ENCODE measurements around the gene ARHGEF39.

DNA sequence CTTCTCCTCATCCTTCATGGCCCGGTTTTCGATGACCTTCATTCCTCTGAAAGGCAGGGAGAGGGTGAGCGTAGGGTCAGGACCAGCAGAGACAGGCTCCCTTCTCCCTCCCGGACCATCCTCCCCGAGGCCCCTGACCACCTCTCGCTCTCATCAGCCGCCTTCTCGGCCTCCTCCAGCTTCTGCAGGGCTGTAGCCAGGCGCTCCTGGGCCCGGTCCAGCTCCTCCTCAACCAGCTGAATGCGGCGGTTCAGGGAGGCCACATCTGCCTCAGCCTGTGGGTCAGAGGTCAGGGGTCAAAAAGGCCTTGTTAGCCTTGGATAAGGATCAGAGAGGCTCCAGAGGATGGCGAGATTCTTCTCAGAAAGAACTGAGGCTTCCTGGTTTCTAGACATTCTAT is 20.5 kb upstream of the ARHGEF39 start:
- TF ChIP-seq POLR2A (IDR thresholded peaks at IDR 0.05): no peak
- TF ChIP-seq, protein P1, sequence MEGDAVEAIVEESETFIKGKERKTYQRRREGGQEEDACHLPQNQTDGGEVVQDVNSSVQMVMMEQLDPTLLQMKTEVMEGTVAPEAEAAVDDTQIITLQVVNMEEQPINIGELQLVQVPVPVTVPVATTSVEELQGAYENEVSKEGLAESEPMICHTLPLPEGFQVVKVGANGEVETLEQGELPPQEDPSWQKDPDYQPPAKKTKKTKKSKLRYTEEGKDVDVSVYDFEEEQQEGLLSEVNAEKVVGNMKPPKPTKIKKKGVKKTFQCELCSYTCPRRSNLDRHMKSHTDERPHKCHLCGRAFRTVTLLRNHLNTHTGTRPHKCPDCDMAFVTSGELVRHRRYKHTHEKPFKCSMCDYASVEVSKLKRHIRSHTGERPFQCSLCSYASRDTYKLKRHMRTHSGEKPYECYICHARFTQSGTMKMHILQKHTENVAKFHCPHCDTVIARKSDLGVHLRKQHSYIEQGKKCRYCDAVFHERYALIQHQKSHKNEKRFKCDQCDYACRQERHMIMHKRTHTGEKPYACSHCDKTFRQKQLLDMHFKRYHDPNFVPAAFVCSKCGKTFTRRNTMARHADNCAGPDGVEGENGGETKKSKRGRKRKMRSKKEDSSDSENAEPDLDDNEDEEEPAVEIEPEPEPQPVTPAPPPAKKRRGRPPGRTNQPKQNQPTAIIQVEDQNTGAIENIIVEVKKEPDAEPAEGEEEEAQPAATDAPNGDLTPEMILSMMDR (IDR thresholded peaks at IDR 0.05): no peak
